NCI-H82 treated with DMSO at 0.1 percent for 48 hours (cell line): Measurements from ENCODE around the gene ASIP.
"Not testable (repeated sequence)": the region's sequence is repeated elsewhere in the genome, so short reads cannot be mapped to it uniquely, and the experiment has no call there.

Source experiments
- DNase-seq: peaks from one replicate; lab custom pipeline; 2025; ENCODE audit not compliant: unreplicated experiment; lab: John Stamatoyannopoulos, UW

The ASIP gene, protein sequence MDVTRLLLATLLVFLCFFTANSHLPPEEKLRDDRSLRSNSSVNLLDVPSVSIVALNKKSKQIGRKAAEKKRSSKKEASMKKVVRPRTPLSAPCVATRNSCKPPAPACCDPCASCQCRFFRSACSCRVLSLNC

GRCh38 chr20:34240693-34241615, at the start of gene ASIP:
TSS of gene ASIP (plus strand) at chr20:34241423. CDS start at chr20:34260375, 18,952 bp downstream.
- no peak for DNase-seq

DNA sequence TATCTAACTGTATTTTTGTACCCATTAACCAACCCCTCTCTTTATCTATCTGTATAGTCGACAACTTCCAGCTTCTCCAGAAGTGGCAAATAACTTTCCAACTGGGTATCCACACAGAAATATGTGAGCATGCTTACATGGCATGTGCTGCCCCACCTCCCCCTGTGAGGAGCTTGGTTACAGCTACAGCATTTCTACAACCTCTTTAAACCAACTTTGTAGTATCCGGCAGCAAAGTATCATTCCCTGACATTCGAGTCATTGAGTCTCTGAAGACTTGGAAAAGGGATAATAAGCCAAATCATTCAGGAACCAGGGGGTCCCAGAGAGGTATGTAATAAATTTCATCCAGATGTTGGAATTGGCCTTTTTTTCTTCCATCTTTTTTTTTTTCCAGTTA, 48.2 kb upstream of the ASIP start:
- no peak for DNase-seq

DNA sequence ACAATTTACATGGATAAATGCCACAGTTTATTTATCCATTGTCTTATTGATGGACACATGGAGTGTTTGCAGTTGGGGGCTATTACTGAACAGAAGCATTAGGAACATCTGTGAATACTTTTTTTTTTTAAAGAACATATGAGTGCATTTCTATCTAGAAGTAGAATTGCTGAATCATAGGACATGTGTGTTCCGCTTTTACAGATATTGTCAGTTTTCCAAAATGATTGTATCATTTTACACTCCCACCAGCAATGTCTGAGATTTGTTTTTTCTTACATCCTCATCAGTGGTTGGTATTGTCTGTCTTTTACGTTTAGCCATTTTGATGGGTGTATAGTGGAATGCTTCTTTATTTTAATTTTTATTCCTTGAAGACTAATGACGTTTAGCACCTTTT, 42.0 kb upstream of the ASIP start:
- DNase-seq, result no peak

GRCh38 chr20:34200023-34200422, 41.2 kb upstream of the ASIP start:
- no peak for DNase-seq

DNA sequence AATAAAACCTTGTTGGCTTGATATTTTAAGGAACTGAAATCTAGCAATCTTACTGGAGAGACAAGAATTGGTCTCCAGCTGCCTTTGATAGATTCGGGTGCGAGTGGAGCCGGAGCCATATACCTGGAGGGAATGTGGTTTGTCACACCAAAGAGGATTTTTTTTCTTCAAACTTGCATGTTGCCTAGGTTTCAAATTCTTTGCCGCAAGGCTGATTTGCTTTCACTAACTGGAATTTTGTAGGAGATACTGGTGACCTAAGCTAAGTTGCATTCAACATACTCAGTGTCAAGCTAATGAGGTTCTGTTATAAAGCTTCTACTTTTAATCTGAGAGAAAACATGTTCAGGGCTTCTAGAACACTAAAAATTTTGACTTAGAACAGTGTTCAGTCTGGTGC, 39.7 kb upstream of the ASIP start:
- no peak for DNase-seq

DNA sequence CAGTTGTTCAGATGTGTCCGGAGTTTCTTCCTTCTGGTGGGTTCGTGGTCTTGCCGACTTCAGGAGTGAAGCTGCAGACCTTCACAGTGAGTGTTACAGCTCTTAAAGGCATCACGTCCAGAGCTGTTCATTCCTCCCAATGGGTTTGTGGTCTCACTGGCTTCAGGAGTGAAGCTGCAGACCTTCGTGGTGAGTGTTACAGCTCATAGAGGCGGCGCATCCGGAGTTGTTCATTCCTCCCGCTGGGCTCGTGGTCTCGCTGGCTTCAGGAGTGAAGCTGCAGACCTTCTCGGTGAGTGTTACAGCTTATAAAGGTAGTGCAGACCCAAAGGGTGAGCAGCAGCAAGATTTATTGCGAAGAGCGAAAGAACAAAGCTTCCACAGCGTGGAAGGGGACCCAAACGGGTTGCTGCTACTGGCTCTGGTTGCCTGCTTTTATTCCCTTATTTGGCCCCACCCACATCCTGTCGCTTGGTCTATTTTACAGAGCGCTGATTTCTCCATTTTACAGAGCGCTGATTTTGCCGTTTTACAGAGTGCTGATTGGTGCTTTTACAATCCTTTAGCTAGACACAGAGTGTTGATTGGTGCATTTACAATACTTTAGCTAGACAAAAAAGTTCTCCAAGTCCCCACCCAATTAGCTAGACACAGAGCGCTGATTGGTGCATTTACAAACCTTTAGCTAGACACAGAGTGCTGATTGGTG, 35.9 kb upstream of the ASIP start:
- not testable (repeated sequence) for DNase-seq

DNA sequence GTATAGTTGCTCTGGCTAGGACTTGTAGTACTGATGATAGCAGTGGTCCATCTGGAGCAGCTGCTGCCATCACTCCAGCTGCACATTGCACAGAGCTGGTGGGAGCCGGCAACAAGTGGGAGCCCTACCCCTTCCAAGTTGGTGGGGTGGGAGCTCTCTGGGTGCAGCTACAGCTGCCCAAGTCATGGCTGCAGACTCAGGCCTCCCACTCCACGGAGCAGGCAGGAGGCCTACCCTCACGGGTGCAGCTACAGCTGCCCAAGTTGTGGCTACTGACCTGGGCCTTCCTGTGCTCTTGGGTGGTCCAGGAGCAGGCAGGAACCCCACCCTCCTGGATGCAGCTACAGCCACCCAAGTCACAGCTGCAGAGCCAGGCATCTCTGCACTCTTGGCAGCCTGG, 32.1 kb upstream of the ASIP start:
- no peak for DNase-seq

DNA sequence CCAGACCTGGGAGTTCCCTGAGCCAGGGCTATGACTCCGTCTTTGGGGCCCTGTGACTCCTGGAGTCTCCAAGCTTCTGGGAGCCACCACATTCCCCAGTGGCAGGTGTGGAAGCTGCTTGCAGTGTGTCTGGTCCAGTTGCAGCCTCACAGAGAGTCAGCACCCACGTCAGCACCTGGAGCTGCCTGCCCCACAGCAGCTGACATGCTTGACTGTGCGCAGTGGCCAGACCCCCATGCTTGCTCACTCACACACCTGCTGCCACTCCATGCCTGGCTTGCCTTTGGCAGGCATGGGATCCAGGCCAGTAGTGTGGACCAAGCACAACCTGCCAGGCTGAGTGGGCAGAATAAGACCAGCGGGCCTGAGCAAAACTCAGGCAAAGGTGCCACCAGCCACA, 31.0 kb upstream of the ASIP start:
- no peak for DNase-seq

- DNase-seq, result no peak
These were observed 29.6 kb upstream of the ASIP start for GRCh38 chr20:34211591-34211990.

DNA sequence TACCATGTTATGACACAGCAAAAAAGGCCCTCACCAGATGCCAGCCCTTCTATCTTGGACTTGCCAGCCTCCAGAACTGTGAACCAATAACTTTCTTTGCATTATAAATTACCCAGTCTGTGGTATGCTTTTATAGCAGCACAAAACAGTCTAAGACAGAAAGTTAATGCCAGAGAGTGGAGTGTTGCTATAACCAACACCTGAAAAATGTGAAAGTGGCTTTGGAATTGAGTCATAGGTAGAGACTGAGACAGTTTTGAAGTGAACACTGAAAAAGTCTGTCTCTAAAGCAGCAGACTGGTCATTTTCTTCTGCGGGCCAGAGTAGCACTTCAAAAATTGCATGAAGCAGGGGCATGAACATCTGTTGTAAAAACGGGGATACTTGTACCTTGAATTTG, 28.0 kb upstream of the ASIP start:
- no peak for DNase-seq

GRCh38 chr20:34215711-34216381, 25.4 kb upstream of the ASIP start:
- no peak for DNase-seq

DNA sequence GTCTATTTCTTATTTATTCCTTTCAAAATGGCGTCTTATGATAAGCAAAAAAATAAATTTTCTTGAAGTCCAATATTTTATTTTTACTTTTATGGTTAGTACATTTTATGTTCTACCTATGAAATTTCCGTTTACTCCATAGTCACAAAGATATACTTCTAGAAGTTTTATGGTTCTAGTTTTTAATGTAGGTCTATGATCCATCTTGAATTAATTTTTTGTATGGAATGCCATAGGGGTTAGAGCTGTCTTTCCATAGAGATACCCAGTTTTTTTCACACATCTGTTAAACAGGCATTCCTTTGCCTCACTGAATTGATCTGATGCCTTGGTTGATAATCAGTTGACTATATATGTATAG, 24.9 kb upstream of the ASIP start:
- no peak for DNase-seq

DNA sequence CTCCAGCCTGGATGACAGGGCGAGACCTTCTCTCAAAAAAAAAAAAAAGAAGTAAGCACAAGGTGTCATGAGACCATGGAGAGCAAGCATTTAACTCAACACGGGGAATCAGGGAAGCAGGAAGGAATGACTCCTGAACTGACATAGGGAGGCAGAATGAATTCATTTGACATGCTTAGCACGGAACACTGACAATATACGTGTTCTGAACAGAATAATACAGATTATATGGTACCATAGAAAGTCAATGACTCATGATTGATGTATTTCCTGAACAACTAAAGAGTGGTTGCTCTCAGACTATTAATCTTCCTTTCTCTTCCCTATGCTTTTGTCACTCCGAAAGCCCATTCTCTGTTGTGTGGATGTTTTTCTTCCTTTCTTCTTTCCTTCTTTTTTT, 20.7 kb upstream of the ASIP start:
- DNase-seq, result no peak

DNA sequence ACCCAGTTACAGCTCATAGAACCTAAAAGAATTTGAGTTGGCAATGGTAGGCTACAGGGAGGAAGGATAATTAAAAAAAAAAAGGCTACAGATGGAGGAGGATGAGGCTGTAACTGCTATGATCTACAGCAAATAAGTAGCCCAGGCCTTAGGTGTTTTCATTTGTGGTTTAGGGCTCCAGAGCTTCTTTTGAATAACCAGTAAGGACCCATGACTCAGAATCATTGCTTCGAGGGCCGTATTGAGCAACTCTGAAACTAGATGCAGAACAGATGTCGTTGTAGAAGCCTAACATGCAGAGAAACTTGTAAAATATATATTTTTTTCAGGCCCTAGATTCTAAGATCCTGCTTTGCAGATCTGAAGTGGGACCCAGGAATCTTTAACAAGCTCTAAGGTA, 19.0 kb upstream of the ASIP start:
- DNase-seq, result no peak

DNA sequence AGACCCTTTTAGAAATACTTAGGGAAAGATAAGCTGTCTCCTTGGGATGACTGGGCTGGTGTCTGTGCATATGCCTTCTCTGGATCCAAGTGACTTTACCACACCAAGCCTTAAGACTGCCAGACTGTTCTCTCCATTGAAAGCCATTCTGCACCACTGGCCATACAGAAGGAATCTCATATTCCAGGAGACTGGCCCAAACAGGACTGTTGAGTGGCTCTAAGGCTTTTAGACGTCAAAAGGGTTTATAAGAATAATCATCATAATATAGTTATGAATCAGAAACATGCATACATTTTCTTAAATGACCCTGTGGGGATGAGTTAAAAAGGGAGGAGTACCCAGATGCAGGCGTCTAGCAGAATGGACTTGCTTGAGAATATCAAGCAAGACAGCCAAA, 17.0 kb upstream of the ASIP start:
- DNase-seq, result not testable (repeated sequence)

DNA sequence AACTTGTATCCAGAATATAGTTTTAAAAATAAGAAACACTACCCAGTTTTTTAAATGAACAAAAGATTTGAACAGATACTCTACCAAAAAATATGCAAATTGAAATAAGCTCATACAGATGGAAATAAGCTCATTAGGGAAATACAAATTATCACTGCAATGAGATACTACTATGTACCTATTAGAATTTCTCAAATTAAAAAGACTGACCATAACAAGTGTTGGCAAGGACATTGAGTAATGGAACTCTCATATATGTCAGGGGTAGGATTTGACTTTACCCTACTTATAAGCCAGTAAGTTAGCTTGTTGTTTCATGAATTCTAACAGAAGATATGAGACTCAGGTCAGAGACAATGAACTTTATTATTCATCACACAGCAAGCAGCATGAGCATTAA, 9.6 kb upstream of the ASIP start:
- DNase-seq, result no peak

- no peak for DNase-seq
These were observed 8.6 kb upstream of the ASIP start for GRCh38 chr20:34232494-34233087.

DNA sequence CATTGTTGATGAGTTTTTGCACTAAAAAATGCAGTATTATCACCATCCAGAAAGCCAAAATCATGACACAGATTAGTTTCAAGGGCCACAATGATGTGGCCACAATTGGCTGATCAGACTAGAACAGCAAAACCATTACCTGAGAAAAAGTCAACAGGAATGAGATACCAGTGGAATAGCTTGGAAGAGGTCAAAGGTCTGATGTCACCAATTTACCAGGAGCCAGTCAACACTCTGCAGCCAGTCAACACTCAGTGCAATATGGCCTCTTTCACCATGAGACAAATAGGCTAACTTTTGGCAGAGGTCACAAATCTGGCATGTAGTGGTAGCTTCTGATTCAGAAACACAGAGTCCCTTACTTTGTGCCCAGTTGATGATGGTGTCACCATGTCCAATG, 7.5 kb upstream of the ASIP start:
- DNase-seq, result no peak

- no peak for DNase-seq
These were observed 5.3 kb upstream of the ASIP start for GRCh38 chr20:34235875-34236274.

DNA sequence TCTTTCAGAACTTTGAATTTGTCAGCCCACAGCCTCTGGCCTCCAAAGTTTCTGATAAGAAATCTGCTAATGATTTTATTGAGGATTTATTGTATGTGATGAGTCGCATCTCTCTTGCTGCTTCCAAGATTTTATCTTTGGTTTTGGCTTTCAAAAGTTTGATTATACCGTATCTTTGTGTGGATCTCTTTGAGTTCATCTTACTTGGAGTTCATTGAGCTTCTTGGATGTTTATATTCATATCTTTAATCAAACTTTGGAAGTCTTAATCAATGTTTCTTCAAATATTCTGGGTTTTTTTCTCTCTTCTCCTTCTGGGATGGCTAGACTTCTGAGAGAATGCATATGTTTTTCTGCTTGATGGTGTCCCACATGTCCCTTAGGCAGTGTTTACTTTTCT, 3.3 kb upstream of the ASIP start:
- DNase-seq, result no peak

- no peak for DNase-seq
These were observed 1.1 kb upstream of the ASIP start for GRCh38 chr20:34240121-34240520.
